Nephron progenitor cell (in vitro differentiated cells): Measurements from ENCODE around the gene SRY.

Experiments used
- DNase-seq: peaks from one replicate; pipeline ENCODE4 v3.0.0; 2021
- H3K27ac Mint-ChIP-seq: 2 replicates; pipeline ENCODE4 v1.8.0; 2021; ENCODE audit warnings: mild to moderate bottlenecking, moderate library complexity, mixed read lengths
- H3K27me3 Mint-ChIP-seq: 2 replicates; pipeline ENCODE4 v1.8.0; 2021; ENCODE audit warnings: mild to moderate bottlenecking, low read depth, mixed read lengths; ENCODE audit not compliant: poor library complexity
- H3K36me3 Mint-ChIP-seq: 2 replicates; pipeline ENCODE4 v1.8.0; 2021; ENCODE audit warnings: low read depth, mixed read lengths
- H3K4me1 Mint-ChIP-seq: 2 replicates; pipeline ENCODE4 v1.8.0; 2021; ENCODE audit warnings: mixed read lengths
- H3K4me3 Mint-ChIP-seq: 2 replicates; pipeline ENCODE4 v1.8.0; 2021; ENCODE audit warnings: mild to moderate bottlenecking, moderate library complexity, mixed read lengths
- H3K9me3 Mint-ChIP-seq: 2 replicates; pipeline ENCODE4 v1.8.0; 2021; ENCODE audit warnings: mild to moderate bottlenecking, moderate library complexity, mixed read lengths
- CTCF ChIP-seq: fragments of 200-600 bp; sonication (generic); IDR thresholded peaks from 2 replicates; pipeline ENCODE4 v1.5.0; 2021; ENCODE audit warnings: antibody characterized with exemption

Gene SRY

GRCh38 chrY:2800246-2800645 is 12.8 kb upstream of the SRY start:
- no peak overlapping the region for H3K27ac Mint-ChIP-seq
- H3K9me3 Mint-ChIP-seq: no peaks in the 10 kb centered on the region
- DNase-seq: no peak
- no peaks in the 10 kb centered on the region for H3K36me3 Mint-ChIP-seq
- no peak overlapping the region for H3K4me3 Mint-ChIP-seq
- no peak for TF ChIP-seq CTCF
- no peaks in the 10 kb centered on the region for H3K4me1 Mint-ChIP-seq
- no peaks in the 10 kb centered on the region for H3K27me3 Mint-ChIP-seq

- no peaks in the 10 kb centered on the region for H3K27me3 Mint-ChIP-seq
- H3K36me3 Mint-ChIP-seq: no peaks in the 10 kb centered on the region
- H3K4me3 Mint-ChIP-seq: no peak overlapping the region
- no peak for TF ChIP-seq CTCF
- no peak overlapping the region for H3K27ac Mint-ChIP-seq
- H3K4me1 Mint-ChIP-seq: no peaks in the 10 kb centered on the region
- no peak for DNase-seq
- H3K9me3 Mint-ChIP-seq: no peaks in the 10 kb centered on the region
Measured at GRCh38 chrY:2797991-2798390, 10.5 kb upstream of the SRY start.

- Mint-ChIP-seq H3K4me3 (no peak overlapping the region), H3K27me3 (no peaks in the 10 kb centered on the region), H3K27ac (no peak overlapping the region), H3K4me1 (no peaks in the 10 kb centered on the region), H3K36me3 (no peaks in the 10 kb centered on the region), H3K9me3 (no peaks in the 10 kb centered on the region)
- no peak for DNase-seq
- TF ChIP-seq CTCF: no peak
Measured at GRCh38 chrY:2796977-2797523, 9.6 kb upstream of the SRY start.

- no peak for TF ChIP-seq CTCF
- Mint-ChIP-seq H3K4me3 (no peak overlapping the region), H3K9me3 (no peaks in the 10 kb centered on the region), H3K36me3 (no peaks in the 10 kb centered on the region), H3K4me1 (no peaks in the 10 kb centered on the region), H3K27me3 (no peaks in the 10 kb centered on the region), H3K27ac (no peak overlapping the region)
- DNase-seq: no peak
Measured at GRCh38 chrY:2789756-2790155, 2.3 kb upstream of the SRY start.

GRCh38 chrY:2786876-2787512 is 488 bp downstream of the SRY start:
- no peak for TF ChIP-seq CTCF
- no peaks in the 10 kb centered on the region for H3K9me3 Mint-ChIP-seq
- no peak overlapping the region for H3K27ac Mint-ChIP-seq
- H3K4me1 Mint-ChIP-seq: no peaks in the 10 kb centered on the region
- no peaks in the 10 kb centered on the region for H3K36me3 Mint-ChIP-seq
- no peaks in the 10 kb centered on the region for H3K27me3 Mint-ChIP-seq
- H3K4me3 Mint-ChIP-seq: no peak overlapping the region
- no peak for DNase-seq
